HEK293 (cell line): ENCODE results near the gene M1AP.

ENCODE experiments used
- CTCF ChIP-seq: fragments of 450-650 bp; formaldehyde crosslinking; IDR thresholded peaks from 2 replicates; pipeline ENCODE4 v1.5.1; 2016; ENCODE audit warnings: missing biosample characterization, missing genetic modification characterization
- ELK4 ChIP-seq: IDR thresholded peaks from 2 replicates; pipeline ENCODE4 v1.6.1; 2011; ENCODE audit warnings: mild to moderate bottlenecking, low read depth, low read length, borderline replicate concordance
- REST ChIP-seq: fragments of 450-650 bp; formaldehyde crosslinking; IDR thresholded peaks from 2 replicates; pipeline ENCODE4 v1.5.1; 2016; ENCODE audit warnings: missing biosample characterization, missing genetic modification characterization
- SCRT1 ChIP-seq: fragments of 450-650 bp; formaldehyde crosslinking; IDR thresholded peaks from 2 replicates; pipeline ENCODE4 v1.5.1; 2016; ENCODE audit warnings: missing biosample characterization, missing genetic modification characterization, borderline replicate concordance
- TRIM28 ChIP-seq: IDR thresholded peaks from 2 replicates; pipeline ENCODE4 v1.6.1; 2011; ENCODE audit warnings: low read length, control low read depth, borderline replicate concordance
- ZBTB26 ChIP-seq: fragments of 450-650 bp; formaldehyde crosslinking; optimal IDR thresholded peaks from 2 replicates; pipeline ENCODE3; 2016; ENCODE audit warnings: missing biosample characterization, mild to moderate bottlenecking, missing genetic modification characterization
- ZNF121 ChIP-seq: fragments of 450-650 bp; formaldehyde crosslinking; IDR thresholded peaks from 2 replicates; pipeline ENCODE4 v1.5.1; 2016; ENCODE audit warnings: missing biosample characterization, missing genetic modification characterization
- ZNF16 ChIP-seq: fragments of 450-650 bp; formaldehyde crosslinking; IDR thresholded peaks from 2 replicates; pipeline ENCODE4 v1.5.1; 2016; ENCODE audit warnings: low read depth, missing biosample characterization, missing genetic modification characterization
- ZNF521 ChIP-seq: fragments of 450-650 bp; formaldehyde crosslinking; IDR thresholded peaks from 2 replicates; pipeline ENCODE4 v1.5.1; 2017; ENCODE audit warnings: missing biosample characterization, mild to moderate bottlenecking, missing genetic modification characterization
- ZNF596 ChIP-seq: fragments of 450-650 bp; IDR thresholded peaks from 2 replicates; pipeline ENCODE4 v1.5.0; 2018; ENCODE audit warnings: missing biosample characterization, mild to moderate bottlenecking, missing genetic modification characterization, moderate library complexity
- ZNF624 ChIP-seq: fragments of 450-650 bp; formaldehyde crosslinking; IDR thresholded peaks from 2 replicates; pipeline ENCODE4 v1.5.1; 2017; ENCODE audit warnings: missing biosample characterization, missing genetic modification characterization

- TF ChIP-seq CTCF (no peak), ELK4 (no peak), TRIM28 (no peak), ZBTB26 (tag by site-specific recombination) (no peak), ZNF624 (tag by site-specific recombination) (no peak), REST (tag by site-specific recombination) (no peak), ZNF121 (tag by site-specific recombination) (no peak), ZNF16 (no peak), ZNF596 (tag by site-specific recombination) (no peak), ZNF521 (tag by site-specific recombination) (no peak), SCRT1 (tag by site-specific recombination) (no peak)
Measured at GRCh38 chr2:74675090-74675489, 27.0 kb upstream of the M1AP start.
